AG09309 (cell line): ENCODE measurements around the gene RNF44.
A peak's percentile ranks its signal among the peaks of the same experiment; 100 is the strongest.

Experiments used
- DNase-seq: peaks from one replicate; pipeline ENCODE4 v3.0.0-alpha.2; 2010; ENCODE audit warnings: low read depth
- H3K4me3 ChIP-seq: 2 replicates; pipeline ENCODE4 v1.5.1; 2011; ENCODE audit warnings: mild to moderate bottlenecking, low read depth, low read length, moderate library complexity; ENCODE audit not compliant: control insufficient read depth
- CTCF ChIP-seq: IDR thresholded peaks from 2 replicates; pipeline ENCODE4 v1.5.1; 2011; ENCODE audit warnings: mild to moderate bottlenecking, low read depth, low read length, inconsistent platforms; ENCODE audit not compliant: insufficient read depth, control insufficient read depth; ENCODE audit errors: missing control alignments

RNF44 gene

GRCh38 chr5:176545737-176546509 lies 8.7 kb upstream of the RNF44 start:
- no peak for TF ChIP-seq CTCF
- H3K4me3 ChIP-seq = no peak overlapping the region
- DNase-seq = no peak

- H3K4me3 ChIP-seq = no peak overlapping the region
- no peak for TF ChIP-seq CTCF
- no peak for DNase-seq
These were observed 8.2 kb upstream of the RNF44 start for GRCh38 chr5:176545388-176545736.

GRCh38 chr5:176543428-176544182 lies 6.4 kb upstream of the RNF44 start:
- no peak for DNase-seq
- peak overlapping the region; percentile 49 for H3K4me3 ChIP-seq
- no peak for TF ChIP-seq CTCF

- peak overlapping the region; percentile 49 for H3K4me3 ChIP-seq
These were observed 5.6 kb upstream of the RNF44 start for GRCh38 chr5:176542596-176543427.

GRCh38 chr5:176542135-176542595 lies 5.0 kb upstream of the RNF44 start:
- no peak for TF ChIP-seq CTCF
- DNase-seq = no peak
- H3K4me3 ChIP-seq = peak overlapping the region; percentile 37

More at GRCh38 chr5:176542596-176543427, 5.6 kb upstream of the RNF44 start:
- no peak for TF ChIP-seq CTCF
- DNase-seq = no peak
